ENCODE results near the gene MEF2D.

MEF2D gene

DNA sequence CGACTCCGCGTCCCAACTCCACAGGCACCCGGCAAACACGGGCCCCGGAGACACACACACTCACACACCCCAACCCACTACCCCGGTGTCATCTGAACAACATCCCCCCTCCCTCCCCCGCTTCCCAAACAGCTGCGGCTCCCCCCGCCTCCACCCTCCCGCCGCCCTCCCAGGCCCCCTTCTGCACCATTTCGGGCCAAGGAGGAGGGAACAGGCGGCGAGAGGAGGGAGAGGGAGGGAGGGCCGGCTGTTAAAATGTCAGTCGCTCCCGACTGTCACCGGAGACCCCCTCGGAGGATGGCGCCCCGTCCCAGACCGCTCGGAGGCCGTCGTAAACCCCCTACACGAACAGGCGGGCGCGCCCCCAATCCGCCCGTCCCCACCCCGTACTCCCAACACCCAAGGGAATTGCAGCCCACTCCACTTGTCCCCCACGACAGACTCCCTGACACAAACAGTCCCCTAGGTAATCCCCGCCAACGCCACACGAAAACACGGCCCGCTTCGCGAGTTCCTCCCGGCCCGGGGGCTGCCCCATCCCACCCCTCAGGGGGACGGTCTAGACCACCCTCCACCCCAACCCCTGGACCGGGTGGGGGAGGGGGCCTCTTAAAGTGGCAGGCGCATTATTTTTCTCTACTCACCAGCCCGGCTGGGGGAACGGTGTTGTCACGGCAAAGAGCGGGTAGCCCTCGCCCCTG lies 583 bp downstream of the MEF2D start:
- DNase-seq (ENCODE audit: low spot score) = no peak

DNA sequence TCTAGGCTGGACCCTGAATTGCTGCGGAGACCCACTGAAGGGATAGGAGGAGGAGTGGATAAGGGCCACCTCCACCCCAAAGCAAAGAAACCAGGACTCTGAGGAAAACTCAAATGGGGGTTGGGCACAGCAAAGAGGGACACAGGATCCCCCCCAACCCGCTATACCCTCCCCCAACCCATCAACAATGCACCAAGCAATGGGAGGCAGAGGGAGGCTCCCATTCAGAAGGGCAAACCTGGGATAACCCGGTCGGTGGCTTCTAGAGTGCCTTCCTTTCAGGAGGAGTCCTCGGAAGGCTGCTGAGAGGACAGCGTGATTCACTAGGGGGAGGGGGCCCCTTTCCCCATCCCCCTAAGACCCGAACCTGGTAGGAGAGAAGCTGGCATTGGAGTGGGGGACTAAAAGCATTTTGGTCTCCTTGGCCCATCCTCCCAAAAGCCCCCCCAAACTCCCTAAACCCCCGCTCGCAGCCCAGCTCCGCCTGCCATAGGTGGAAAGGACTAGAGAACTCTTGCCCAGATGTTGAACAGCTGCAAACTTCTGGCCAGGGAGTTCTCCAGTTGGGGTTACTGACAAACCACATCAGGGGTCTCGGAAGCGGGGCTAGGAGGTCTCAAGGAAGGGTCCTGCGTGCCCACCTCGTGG lies 1.3 kb downstream of the MEF2D start:
- no peak for DNase-seq (ENCODE audit: low spot score)

DNA sequence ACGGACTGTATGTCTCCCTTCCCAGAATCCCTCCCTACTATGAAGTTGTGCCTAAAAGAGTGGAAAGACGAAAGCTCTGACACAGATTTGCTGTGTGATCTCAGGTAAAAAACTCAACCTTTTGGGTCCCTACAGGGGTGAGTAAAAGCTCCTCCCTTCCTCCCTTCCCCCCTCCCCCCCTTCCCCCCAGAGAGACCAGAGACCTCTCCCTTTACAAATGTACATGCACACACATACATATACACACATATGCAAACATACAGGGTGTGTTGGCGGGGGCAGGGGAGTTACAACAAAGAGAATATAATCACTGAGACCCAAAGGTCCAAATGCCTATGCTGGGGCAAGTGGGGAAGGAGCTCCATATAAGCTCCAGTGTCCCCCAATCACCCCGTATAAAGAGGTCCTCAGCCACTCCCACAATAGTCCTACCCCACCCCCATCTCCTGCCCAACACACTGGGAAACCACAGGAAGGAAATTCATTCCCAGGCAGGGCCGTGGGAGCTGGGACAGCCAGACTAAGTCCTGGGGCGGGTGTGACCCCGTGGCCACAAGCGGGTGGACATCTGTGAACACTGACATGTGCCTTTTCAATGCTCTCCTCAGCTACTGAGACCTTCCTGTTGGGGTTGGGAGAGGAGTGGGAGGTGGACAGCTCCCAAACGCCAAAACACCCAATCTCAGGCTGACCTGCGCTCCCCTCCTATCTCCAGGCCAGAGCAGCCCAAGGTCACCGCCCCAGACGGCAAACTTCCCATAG lies 2.0 kb downstream of the MEF2D start:
- DNase-seq (ENCODE audit: low spot score) = no peak

DNA sequence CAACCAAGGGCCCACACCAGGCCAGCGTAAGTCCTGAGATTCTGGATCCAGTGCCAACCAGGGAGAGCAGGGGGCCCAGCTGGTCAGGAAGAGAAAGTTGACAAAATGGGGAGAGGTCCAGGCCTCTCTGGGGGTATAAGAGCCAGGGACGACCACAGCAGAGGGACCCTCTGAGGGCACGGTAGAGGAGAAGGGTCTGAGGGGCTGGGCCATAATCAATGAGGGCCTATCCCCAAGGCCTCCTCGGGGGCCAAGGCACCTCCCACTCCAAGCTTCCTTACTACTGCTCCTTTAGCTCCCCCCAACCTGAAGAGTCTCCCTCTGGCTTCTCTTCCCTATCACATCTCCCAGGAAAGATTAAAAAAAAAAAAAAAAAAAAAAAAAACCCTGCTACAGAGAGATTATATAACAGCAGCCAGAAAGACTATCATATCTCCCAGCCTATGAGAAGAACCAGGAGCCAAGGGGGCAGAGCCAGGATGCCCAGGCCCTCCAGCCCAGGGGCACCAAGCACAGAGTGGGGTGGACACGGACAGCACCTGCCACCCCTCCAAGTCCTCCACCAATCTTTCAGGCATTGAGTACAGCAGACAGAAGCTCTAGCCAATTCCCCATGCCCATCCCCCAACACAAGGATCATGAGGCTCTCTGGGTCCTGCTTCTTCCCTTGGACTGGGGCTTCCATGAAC lies 2.7 kb downstream of the MEF2D start:
- DNase-seq (ENCODE audit: low spot score) = no peak

DNA sequence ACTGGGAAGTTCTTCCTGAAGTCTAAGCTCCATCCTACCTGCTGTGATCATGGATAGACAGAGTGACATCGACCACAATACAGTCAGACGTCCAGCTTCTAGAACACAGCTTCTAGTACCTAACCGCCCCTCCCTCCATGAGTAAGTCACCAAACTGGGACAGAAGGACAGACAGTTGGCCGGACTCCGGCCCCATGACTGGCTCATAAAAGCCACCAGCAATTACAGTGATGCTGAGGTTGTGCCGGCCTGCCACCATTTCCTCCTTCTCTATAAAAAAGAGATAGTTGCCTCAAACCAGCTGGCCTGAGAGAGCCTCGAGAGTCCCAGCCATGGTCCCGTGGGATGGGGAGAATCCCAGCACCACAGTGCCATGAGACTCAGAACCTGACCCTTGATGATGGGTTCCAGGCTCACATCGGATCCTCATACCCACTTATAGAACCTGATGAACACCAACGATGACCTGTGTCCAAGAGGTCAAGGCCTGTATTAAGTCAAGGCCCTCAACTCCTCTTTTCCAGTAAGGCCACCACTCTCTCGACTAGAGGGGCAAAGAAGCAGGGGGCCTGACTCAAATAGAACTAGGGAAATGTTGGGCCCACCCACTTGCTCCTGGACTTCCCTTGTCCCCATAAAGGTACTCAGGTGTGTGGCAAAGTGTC lies 3.4 kb downstream of the MEF2D start:
- no peak for DNase-seq (ENCODE audit: low spot score)

DNA sequence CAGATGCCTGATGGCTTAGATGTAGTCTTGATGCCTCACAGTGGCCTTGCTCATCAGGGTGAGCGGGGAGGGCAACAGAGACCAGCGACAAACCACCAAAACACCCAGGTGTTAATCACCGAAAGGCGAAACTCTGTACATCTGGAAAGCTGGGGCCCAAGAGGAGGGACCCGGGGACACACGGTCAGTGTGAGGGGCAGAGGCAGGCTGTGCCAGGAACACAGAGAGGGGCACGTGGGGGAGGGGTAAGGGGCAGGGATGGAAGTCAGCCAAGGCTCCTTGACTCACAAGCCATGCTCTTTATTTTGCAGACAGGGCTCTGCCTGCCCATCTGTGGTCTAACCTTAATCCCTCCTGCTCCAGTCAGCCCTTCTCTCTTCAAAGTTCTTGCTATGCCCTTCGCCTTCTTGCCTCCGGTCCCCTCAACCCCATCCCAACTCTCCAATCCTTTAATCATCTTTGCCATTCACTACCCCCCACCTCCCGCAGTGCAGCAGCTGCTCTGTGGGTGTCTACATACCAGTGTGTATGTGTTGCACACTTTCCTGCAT lies 4.3 kb downstream of the MEF2D start:
- DNase-seq (ENCODE audit: low spot score) = no peak

DNA sequence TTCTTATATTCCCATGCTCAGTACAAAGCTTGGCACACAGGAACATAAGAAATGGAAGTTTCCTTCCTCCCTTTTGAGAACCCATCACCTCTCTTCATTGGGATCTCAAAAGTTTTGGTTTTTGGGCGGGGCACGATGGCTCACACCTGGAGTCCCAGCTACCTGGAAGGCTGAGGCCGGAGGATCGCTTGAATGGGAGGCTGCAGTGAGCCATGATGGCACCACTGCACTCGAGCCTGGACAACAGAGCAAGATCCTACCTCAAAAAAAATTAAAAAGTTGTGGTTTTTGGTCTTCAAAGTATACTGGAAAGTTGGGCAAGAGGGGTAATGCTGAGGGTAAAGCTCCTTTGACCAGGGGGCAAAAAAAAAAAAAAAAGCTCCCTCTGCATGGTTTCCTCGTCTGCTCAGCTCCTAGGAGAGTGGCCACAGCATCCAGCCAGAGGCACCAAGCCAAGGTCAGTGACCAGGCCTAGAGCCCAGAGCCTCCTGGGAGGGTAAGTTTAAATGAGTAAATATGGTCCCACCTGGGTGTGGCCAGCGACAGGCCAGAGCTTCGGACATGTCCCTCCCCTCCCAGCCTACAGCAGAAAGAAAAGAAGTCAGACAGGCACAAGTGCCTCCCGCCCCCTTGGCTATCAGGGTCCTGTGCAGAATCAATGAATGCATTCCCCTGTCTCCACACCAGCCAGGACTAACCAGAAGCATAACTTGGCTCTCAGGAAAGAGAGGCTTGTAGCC lies 5.0 kb downstream of the MEF2D start:
- DNase-seq (ENCODE audit: low spot score) = no peak

DNA sequence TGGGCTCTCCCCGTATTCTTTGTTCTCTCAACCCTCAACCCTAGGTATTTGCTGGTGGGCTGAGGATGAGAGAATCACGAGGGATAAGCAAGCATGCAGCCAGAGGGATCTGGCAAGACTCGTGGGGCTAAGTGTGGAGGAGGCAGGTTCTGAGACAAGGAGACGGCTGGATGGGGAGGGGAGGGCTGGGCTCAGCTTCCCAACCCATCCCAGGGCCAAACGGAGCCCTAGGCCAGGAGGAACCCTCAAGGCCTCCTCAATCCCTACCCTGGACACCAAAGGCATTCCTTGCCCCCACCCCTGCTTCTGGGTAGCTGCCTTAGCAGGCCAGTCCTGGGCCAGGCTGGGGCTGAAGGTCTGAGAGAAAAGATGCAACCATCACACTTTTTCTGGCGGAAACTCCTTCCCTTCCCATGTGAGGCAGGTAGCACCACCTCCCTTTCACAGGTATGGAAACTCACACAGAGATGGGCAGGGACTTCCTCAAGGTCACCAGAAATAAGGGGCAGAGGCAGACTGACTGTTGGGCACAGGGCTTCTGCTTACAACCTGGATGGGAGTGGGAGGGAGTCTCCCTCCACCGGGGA lies 6.2 kb downstream of the MEF2D start:
- DNase-seq (ENCODE audit: low spot score) = no peak

DNA sequence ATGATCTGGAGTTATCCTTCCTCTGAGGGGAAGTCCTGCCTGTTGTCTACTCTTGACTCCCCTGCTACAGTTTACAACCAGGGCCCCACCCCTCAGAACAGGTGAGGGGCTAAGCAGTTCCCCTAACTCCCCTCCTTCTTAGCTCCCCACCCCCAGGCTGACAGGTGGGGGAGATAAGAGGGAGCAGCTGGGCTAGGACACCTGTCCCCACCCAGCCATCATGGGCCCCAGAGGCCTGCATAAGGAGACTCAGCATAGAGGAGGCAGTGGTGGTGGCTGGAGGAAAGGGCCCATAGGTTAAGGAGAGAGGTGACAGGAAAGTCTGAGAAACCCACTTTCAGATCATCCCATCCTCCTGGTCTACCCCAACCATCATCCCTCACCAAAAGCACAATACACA lies 6.8 kb downstream of the MEF2D start:
- DNase-seq (ENCODE audit: low spot score) = no peak

DNA sequence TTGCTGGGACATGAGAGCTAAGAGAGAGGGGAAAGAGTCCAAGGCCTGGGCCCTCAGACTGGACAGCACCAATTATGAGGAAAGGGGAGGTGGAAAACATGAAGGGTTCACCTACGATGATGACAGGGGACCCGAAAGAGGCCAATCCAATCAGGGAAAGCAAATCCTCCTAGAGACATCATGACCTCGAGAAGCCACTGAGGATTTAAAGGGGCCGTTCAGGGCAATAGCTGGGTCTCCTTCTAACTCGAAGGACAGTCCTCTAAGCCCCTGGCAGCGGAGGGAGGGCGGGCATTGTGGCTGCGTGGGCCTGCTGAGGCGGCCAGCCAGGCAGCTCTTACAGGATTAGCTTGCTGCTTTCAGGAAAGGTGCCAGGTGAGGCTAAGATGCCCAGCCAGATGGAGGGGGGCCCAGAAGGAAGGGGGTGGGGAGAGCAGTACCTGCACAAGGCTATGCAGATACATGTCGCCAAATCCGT lies 7.4 kb downstream of the MEF2D start:
- DNase-seq (ENCODE audit: low spot score) = no peak

DNA sequence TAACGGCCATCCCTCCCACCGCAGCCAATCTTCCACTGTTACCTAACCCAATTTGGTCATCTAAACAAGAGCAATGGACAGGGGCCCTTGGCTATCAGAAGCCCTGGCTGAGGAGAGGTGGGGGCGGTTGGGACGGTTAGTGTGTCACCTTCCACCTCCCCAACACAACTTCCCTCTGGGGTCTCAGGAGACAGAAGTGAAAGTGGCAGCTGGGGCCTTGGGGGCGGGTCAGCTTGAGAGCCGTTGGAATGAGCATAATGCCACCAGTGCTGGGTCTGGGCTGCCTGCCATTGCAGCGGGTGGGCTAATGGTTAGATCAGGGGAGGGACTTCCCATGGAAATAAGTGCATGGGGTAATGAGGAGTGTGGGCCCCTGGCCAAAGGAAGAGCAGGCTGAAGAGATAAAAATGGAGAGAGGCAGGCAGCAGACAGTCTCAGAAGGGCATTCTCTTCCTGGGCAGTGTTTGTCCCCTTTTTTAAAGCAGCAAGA lies 7.9 kb downstream of the MEF2D start:
- DNase-seq (ENCODE audit: low spot score) = no peak

DNA sequence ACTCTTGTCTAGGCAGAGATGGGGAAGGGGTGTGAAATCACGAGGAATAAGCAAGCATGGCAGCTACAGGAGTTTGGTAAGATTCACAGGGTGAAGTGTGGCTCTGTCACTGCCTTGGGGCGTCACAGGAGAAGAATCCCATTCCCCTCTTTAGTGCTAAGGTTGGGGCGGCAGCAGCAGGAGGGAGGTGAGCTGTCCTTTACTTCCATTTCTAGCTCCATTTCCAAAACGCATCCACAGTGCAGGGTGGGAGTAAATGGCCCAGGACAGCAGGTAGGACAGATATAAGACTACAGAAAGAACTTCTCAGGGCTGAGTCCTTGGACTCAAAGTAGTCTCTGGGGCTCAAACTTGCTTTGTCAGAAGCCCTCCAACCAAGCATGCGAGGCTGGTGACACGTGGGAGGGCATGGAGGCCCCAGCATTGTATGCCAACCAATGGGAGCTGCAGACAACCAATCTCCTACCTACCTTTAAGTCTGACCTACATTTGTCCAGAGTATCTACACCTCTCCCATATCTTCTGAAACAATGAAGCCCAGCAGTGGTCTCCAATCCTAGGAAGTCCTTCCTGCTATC lies 8.5 kb downstream of the MEF2D start:
- DNase-seq (ENCODE audit: low spot score) = no peak

DNA sequence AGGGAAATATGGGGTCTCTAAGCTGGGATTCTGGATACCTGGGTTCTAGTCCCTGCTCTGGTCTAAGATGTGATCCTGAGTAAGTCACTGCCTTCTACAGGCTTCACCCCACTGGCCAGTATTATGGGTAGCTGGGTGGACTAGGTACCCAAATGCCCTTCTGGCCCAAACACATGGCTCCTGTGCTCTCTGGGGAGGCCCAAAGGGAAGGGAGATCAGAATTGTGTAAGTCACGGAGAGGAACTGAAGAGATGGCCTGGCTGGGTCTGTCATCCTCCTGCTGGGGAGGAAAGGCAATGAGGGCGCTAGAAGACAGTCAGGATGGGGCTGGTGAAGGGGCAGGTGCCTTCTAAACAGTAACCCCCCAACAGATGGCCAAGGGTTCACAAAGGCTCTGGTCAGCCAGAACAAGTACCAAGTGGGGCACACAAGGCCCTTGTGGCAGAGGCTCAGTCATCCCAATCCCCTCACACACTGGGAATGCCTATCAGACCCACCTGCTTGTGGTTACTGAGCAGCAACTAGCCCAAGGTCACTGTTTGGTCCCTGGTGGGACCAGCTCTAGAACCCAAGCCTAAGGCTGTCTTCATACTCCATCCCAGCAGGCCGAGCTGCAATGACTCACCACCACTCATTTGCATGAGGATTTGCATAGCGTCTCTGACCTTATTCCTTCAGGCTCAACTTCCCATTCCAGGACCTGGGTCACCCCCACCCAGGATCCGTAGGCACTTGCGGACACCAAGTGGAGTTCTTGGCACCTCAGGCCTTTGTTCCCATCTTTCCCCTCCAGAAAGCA lies 9.2 kb downstream of the MEF2D start:
- DNase-seq (ENCODE audit: low spot score) = no peak

DNA sequence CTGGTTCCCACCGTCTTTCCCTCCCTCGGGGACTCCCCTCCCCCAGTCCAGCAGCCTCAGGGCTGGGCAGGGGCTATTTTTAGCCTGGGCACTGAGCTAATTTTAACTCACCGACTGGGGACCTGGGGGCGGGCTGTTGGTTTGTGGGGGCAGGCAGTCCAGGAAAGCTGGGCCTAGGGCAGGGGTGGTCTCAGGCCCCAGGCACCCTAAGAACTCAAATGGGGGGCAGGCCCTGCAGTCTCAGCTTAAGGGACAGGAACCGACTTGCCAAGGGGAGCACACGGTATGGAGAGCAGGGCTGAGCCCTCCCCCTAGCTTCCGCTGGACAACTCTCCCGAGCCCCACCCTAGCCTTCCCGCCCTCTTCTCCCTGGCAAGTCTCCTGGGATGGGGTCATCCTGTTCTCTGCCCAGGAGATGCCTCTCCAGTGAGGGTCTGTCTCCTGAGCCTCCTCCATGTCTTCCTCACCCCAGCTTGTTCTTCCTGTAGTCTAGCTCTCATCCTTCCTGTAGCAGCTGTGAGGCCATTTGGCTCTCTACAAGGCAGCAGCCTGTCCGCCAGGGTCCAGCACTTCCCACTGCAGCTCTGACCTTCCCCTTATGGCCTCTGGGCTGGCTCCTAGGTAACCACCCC lies 10.1 kb downstream of the MEF2D start:
- DNase-seq (ENCODE audit: low spot score) = peak; percentile 73

DNA sequence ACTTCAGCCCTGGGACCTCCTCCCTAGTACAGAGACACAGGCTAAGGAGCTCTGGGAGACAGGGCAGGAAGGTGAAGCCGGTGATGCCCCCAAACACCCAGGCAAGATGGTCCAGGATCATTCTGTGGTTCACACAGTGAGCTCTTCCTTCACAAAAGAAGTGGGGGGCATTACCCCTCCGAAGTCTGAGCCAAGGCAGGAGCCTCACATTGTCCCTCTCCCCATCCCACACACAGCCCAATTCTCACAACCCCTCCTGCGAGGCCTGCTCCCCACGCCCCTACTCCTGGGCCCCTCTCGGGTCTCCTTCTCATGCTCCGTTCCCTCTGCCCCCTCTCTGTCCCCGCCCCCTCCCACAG lies 10.7 kb downstream of the MEF2D start:
- no peak for DNase-seq (ENCODE audit: low spot score)

DNA sequence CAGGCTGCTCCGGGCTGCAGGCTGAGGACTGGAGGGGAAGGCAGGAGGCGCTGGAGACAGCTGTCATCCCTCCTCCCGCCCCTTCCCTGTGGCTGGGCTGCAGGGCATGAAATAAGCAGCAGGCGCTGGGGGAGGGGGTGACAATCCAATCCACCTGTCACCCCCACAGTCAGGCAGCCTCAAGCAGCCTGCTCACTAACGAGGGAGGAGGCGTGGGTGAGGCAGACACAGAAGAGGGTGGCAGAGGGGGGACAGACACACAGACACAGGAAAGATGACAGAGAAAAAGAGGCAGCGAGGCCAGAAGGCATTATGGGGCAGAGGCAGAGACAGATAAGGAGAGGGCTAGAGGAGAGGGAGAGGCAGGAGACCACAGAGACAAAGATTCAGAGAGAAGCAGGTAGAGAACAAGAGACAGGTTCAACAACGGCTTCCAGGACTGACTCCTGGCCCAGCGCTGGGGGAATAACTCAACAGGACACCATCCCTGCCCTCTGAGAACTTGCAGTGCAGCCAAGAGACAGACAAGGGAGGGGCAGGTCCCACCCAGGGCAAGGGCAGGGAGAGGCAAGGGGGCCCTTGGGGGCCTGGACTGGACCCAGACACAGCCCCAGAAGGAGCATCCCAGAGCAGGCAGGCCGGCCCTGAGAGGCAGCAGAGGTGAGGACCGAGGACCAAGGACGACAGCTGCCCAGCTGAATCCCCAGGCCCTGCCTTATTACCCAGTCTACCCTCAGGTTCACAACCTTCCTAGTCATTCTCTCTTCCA lies 11.2 kb downstream of the MEF2D start:
- DNase-seq (ENCODE audit: low spot score) = peak; percentile 68

DNA sequence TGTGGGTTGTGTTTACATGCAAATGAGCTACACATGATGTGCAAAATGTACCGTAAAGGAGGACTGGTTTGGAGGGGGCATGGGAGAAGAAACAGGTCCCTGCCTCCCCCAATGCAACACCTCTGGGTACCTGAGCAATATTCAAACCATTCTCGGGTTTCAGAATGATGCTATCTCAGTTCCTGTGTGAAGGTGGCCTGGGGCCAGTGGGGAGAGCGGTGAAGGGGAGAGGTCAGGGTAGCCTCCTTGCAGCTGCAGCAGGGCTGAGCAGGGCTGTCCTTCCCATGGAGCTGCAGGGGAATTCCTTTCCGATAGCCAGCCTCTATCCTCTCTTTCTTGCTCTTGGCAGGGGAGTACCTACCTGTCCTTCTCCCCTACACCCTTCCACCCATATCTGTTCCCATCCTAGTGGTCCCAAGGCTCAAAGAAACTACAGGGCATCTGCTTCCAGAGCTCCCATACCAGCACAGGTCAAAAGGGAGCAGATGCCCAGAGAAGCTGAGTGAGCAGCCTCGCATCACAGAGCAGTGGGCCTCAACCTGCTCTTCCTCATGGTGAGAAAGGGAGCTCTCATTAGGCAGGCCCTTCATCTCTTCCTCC lies 11.9 kb downstream of the MEF2D start:
- DNase-seq (ENCODE audit: low spot score) = no peak

DNA sequence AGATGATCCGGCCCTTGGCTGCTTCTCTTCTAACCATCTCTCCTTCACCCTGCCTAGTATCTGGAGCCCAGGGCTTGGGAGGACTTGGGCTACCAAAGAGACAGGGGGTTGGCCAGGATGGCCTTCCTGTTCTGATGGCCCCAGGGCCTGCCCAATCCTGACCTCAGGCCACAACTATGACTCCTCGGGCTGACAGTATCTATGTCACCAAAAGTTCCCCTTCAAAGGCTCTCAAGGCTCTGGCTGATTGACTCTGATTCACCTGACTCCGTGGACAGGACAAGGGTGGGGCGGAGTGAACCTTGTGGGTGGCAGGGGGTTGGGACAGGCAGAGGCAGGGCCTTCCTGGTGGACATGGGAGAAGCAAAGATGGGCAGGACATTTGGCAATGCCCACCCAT lies 12.7 kb downstream of the MEF2D start:
- no peak for DNase-seq (ENCODE audit: low spot score)

Data from iPS-NIHi11 (cell line).